A549 (cell line): ENCODE data around the gene EYA2.

ENCODE experiments used
- BHLHE40 ChIP-seq: IDR thresholded peaks from 2 replicates; pipeline ENCODE4 v1.6.1; 2012; ENCODE audit warnings: low read depth, low read length, inconsistent platforms
- CEBPB ChIP-seq, 2 experiments: fragments of >200 bp in 1 of 2; sonication (Bioruptor Twin) in 1 of 2; formaldehyde crosslinking in 1 of 2; IDR thresholded peaks; 2 replicates each; pipeline ENCODE4 v1.6.1; 2012 to 2016
- CTCF ChIP-seq: fragments of >200 bp; sonication (Bioruptor Twin); formaldehyde crosslinking; IDR thresholded peaks from 3 replicates; pipeline ENCODE4 v1.5.1; 2016
- JUNB ChIP-seq: fragments of >200 bp; sonication (Bioruptor Twin); formaldehyde crosslinking; IDR thresholded peaks from 2 replicates; pipeline ENCODE4 v1.6.1; 2016
- MAZ ChIP-seq: fragments of 150-350 bp; IDR thresholded peaks from 2 replicates; pipeline ENCODE4 v1.6.1; 2014; ENCODE audit warnings: antibody characterized with exemption, low read depth, low read length, borderline replicate concordance
- POLR2A ChIP-seq: IDR thresholded peaks from 2 replicates; pipeline ENCODE4 v1.6.1; 2012; ENCODE audit warnings: mild to moderate bottlenecking, low read length
- RCOR1 ChIP-seq: fragments of 150-350 bp; IDR thresholded peaks from 2 replicates; pipeline ENCODE4 v1.6.1; 2014; ENCODE audit warnings: antibody characterized with exemption, low read length, low read depth
- RFX5 ChIP-seq: fragments of 450-650 bp; IDR thresholded peaks from 2 replicates; pipeline ENCODE4 v1.7.1; 2014; ENCODE audit warnings: antibody characterized with exemption, mild to moderate bottlenecking, moderate library complexity
- RNF2 ChIP-seq: fragments of 200-600 bp; sonication (generic); IDR thresholded peaks from 2 replicates; pipeline ENCODE4 v1.6.1; 2016; ENCODE audit warnings: low read depth, mild to moderate bottlenecking, antibody characterized with exemption, moderate library complexity, borderline replicate concordance

- TF ChIP-seq POLR2A, result no peak
- no peak for TF ChIP-seq RFX5
- TF ChIP-seq CTCF, result no peak
- TF ChIP-seq JUNB, result no peak
- TF ChIP-seq CEBPB (IDR thresholded peaks at IDR 0.05), result no peak
- no peak for TF ChIP-seq RNF2
- TF ChIP-seq RCOR1, result no peak
- TF ChIP-seq MAZ, result no peak
- TF ChIP-seq BHLHE40, result no peak
Observed at GRCh38 chr20:47067776-47068175, 173.1 kb downstream of the EYA2 start.
